ENCODE results near the gene CERK.

- TF ChIP-seq POLR2A (IDR thresholded peaks at IDR 0.05; ENCODE audit: low read length) (no peak), GATA1 (IDR thresholded peaks at IDR 0.05; ENCODE audit: low read depth, low read length) (no peak)
Observed at GRCh38 chr22:46696614-46697013, 41.4 kb downstream of the CERK start.
